ENCODE data around the gene DCDC2C. TPM values are rescaled to one million over a fixed set of nuclear protein-coding genes. Genes with fewer than 3 reads are reported as not detected.

DCDC2C gene
- total RNA-seq, 1 donor from 2014 or later, result 0.14 TPM

- no peak for DNase-seq (ENCODE audit: low spot score)
Measured at GRCh38 chr2:3672861-3673678, 30.3 kb upstream of the DCDC2C start.

- DNase-seq (ENCODE audit: low spot score), result no peak
Measured at GRCh38 chr2:3674066-3674845, 29.1 kb upstream of the DCDC2C start.

GRCh38 chr2:3675687-3676086 is 27.7 kb upstream of the DCDC2C start:
- DNase-seq (ENCODE audit: low spot score), result no peak

- DNase-seq (ENCODE audit: low spot score), result no peak
Measured at GRCh38 chr2:3677436-3677835, 25.9 kb upstream of the DCDC2C start.

GRCh38 chr2:3678212-3678611 is 25.2 kb upstream of the DCDC2C start:
- DNase-seq (ENCODE audit: low spot score), result no peak

- DNase-seq (ENCODE audit: low spot score), result no peak
Measured at GRCh38 chr2:3679180-3679579, 24.2 kb upstream of the DCDC2C start.

GRCh38 chr2:3679616-3680393 is 23.6 kb upstream of the DCDC2C start:
- no peak for DNase-seq (ENCODE audit: low spot score)

GRCh38 chr2:3680548-3681345 is 22.6 kb upstream of the DCDC2C start:
- DNase-seq (ENCODE audit: low spot score), result no peak

GRCh38 chr2:3681625-3682024 is 21.8 kb upstream of the DCDC2C start:
- no peak for DNase-seq (ENCODE audit: low spot score)

- DNase-seq (ENCODE audit: low spot score), result no peak
Measured at GRCh38 chr2:3682811-3683210, 20.6 kb upstream of the DCDC2C start.

GRCh38 chr2:3683748-3684454 is 19.5 kb upstream of the DCDC2C start:
- DNase-seq (ENCODE audit: low spot score), result no peak

GRCh38 chr2:3689998-3690748 is 13.2 kb upstream of the DCDC2C start:
- DNase-seq (ENCODE audit: low spot score), result no peak

GRCh38 chr2:3692375-3692774 is 11.0 kb upstream of the DCDC2C start:
- DNase-seq (ENCODE audit: low spot score), result no peak

- DNase-seq (ENCODE audit: low spot score), result no peak
Measured at GRCh38 chr2:3696545-3696944, 6.8 kb upstream of the DCDC2C start.

GRCh38 chr2:3701071-3701470 is 2.3 kb upstream of the DCDC2C start:
- no peak for DNase-seq (ENCODE audit: low spot score)

GRCh38 chr2:3703757-3704355 is 481 bp downstream of the DCDC2C start:
- no peak for DNase-seq (ENCODE audit: low spot score)

- no peak for DNase-seq (ENCODE audit: low spot score)
Measured at GRCh38 chr2:3704692-3705091, 1.3 kb downstream of the DCDC2C start.

- no peak for DNase-seq (ENCODE audit: low spot score)
Measured at GRCh38 chr2:3705782-3706181, 2.4 kb downstream of the DCDC2C start.

- DNase-seq (ENCODE audit: low spot score), result no peak
Measured at GRCh38 chr2:3706892-3707291, 3.5 kb downstream of the DCDC2C start.

- DNase-seq (ENCODE audit: low spot score), result no peak
Measured at GRCh38 chr2:3708576-3708975, 5.2 kb downstream of the DCDC2C start.

Data from mucosa of gallbladder (tissue), 1 donor.